CD14-positive monocyte (primary cell): ENCODE measurements around the gene OPN3. TPM values are rescaled to one million over a fixed set of nuclear protein-coding genes. Genes with fewer than 3 reads are reported as not detected.

ENCODE experiments used
- DNase-seq, 3 donors: peaks; one replicate each; pipeline ENCODE4 v3.0.0-alpha.2; 2011 to 2022
- H2AFZ ChIP-seq: 2 replicates; pipeline ENCODE4 v1.6.0; 2012; ENCODE audit warnings: mild to moderate bottlenecking, low read depth, low read length, inconsistent platforms; ENCODE audit not compliant: insufficient read depth, poor library complexity, severe bottlenecking
- H3K27ac ChIP-seq, 2 donors: 1 replicate in 1 of 2; 2 replicates in 1 of 2; pipeline ENCODE4 v1.5.1; 2012 to 2013; ENCODE audit warnings: low read length in 2 of 2, control low read depth in 1 of 2, inconsistent platforms in 1 of 2, low read depth in 1 of 2, mild to moderate bottlenecking in 1 of 2
- H3K27me3 ChIP-seq, 2 donors: one replicate each; pipeline versions ENCODE4 v1.6.0 to v1.6.1; 2011 to 2013; ENCODE audit warnings: low read length in 2 of 2; ENCODE audit not compliant: control insufficient read depth in 2 of 2, insufficient read depth in 2 of 2
- H3K36me3 ChIP-seq, 2 donors: replicated peaks in 1 of 2; 1 replicate in 1 of 2; 2 replicates in 1 of 2; pipeline versions ENCODE4 v1.5.1 to v1.6.1; 2012 to 2013; ENCODE audit warnings: low read length in 2 of 2, control low read depth in 1 of 2, inconsistent platforms in 1 of 2, mild to moderate bottlenecking in 1 of 2; ENCODE audit not compliant: insufficient read depth in 2 of 2, control insufficient read depth in 1 of 2
- H3K4me1 ChIP-seq, 2 donors: 1 replicate in 1 of 2; 2 replicates in 1 of 2; pipeline versions ENCODE4 v1.5.1 to v1.6.1; 2012 to 2013; ENCODE audit warnings: low read length in 2 of 2, control low read depth in 1 of 2, inconsistent platforms in 1 of 2, mild to moderate bottlenecking in 1 of 2, moderate library complexity in 1 of 2; ENCODE audit not compliant: insufficient read depth in 2 of 2, control insufficient read depth in 1 of 2
- H3K4me2 ChIP-seq: replicated peaks from 2 replicates; pipeline ENCODE3; 2012; ENCODE audit warnings: low read length, moderate library complexity, mild to moderate bottlenecking; ENCODE audit not compliant: poor library complexity, severe bottlenecking; ENCODE audit errors: extremely low read depth
- H3K4me3 ChIP-seq, 3 experiments: fragments of 200-600 bp in 1 of 3; sonication (generic) in 1 of 3; replicated peaks in 1 of 3; 1 replicate in 2 of 3; 2 replicates in 1 of 3; pipeline ENCODE4 v1.5.1; 2011 to 2013; ENCODE audit warnings: low read length in 3 of 3, mild to moderate bottlenecking in 3 of 3, control low read depth in 2 of 3, low read depth in 2 of 3, inconsistent platforms in 1 of 3, moderate library complexity in 1 of 3
- H3K79me2 ChIP-seq: 2 replicates; pipeline ENCODE4 v1.6.0; 2012; ENCODE audit warnings: mild to moderate bottlenecking, control low read depth, inconsistent platforms, low read length, moderate library complexity; ENCODE audit not compliant: insufficient read depth
- H3K9ac ChIP-seq: 2 replicates; pipeline ENCODE4 v1.6.0; 2017; ENCODE audit warnings: low read length, mild to moderate bottlenecking; ENCODE audit not compliant: insufficient read depth, poor library complexity, severe bottlenecking
- H3K9me3 ChIP-seq, 2 donors: replicated peaks in 1 of 2; 1 replicate in 1 of 2; 2 replicates in 1 of 2; pipeline versions ENCODE4 v1.5.1 to v1.6.1; 2012 to 2013; ENCODE audit warnings: low read length in 2 of 2, control low read depth in 1 of 2; ENCODE audit not compliant: control insufficient read depth in 1 of 2, insufficient read depth in 1 of 2
- H4K20me1 ChIP-seq: 2 replicates; pipeline ENCODE4 v1.6.0; 2012; ENCODE audit warnings: mild to moderate bottlenecking, low read length, control low read depth, moderate library complexity; ENCODE audit not compliant: insufficient read depth
- H3K27ac Mint-ChIP-seq, 7 donors: one replicate each; pipeline ENCODE4 v1.8.0; 2020; ENCODE audit warnings: mild to moderate bottlenecking in 7 of 7, mixed read lengths in 7 of 7, moderate library complexity in 6 of 7, inconsistent platforms in 2 of 7
- H3K27me3 Mint-ChIP-seq, 3 donors: one replicate each; pipeline ENCODE4 v1.8.0; 2021 to 2022; ENCODE audit warnings: low read depth in 3 of 3, mild to moderate bottlenecking in 3 of 3, mixed read lengths in 3 of 3, moderate library complexity in 3 of 3, inconsistent platforms in 1 of 3
- H3K36me3 Mint-ChIP-seq, 2 donors: one replicate each; pipeline ENCODE4 v1.8.0; 2020; ENCODE audit warnings: mixed read lengths in 2 of 2, inconsistent platforms in 1 of 2, mild to moderate bottlenecking in 1 of 2
- H3K4me1 Mint-ChIP-seq: one replicate; pipeline ENCODE4 v1.8.0; 2020; ENCODE audit warnings: mild to moderate bottlenecking, mixed read lengths
- H3K4me3 Mint-ChIP-seq, 2 donors: one replicate each; pipeline ENCODE4 v1.8.0; 2020; ENCODE audit warnings: mild to moderate bottlenecking in 2 of 2, mixed read lengths in 2 of 2, moderate library complexity in 1 of 2
- H3K9me3 Mint-ChIP-seq, 7 donors: one replicate each; pipeline ENCODE4 v1.8.0; 2020 to 2022; ENCODE audit warnings: mixed read lengths in 7 of 7, mild to moderate bottlenecking in 6 of 7, moderate library complexity in 6 of 7, inconsistent platforms in 2 of 7
- CTCF ChIP-seq: fragments of 200-600 bp; IDR thresholded peaks from one replicate; pipeline ENCODE4 v1.8.0; 2022; ENCODE audit warnings: antibody characterized with exemption, mild to moderate bottlenecking
- WGBS: methylation state at CpG from one replicate; pipeline ENCODE4 v1.1.5; 2013; ENCODE audit warnings: missing lambda C conversion rate; ENCODE audit not compliant: insufficient coverage; 5-methylcytosine and 5-hydroxymethylcytosine counted together
- intact Hi-C, 2 donors: fragments of 100-400 bp; cut with micrococcal nuclease; formaldehyde crosslinking; loops; one replicate each; pipeline versions ENCODE4 v1.15.0 to v1.15.1; 2023
- polyA plus RNA-seq, 3 donors: library from polyadenylated mRNA; depleted of rRNA in 1 of 3; unstranded in 2 of 3; stranded (reverse) in 1 of 3; fragments of 300-500 nt in 2 of 3; fragments of >200 nt in 1 of 3; fragmentation: Illumina TruSeq in 2 of 3; gene quantifications; 1 replicate in 2 of 3; 2 replicates in 1 of 3; pipeline ENCODE4 v1.2.3, GENCODE V29; 2012 to 2021

The OPN3 gene
- polyA plus RNA-seq, 3 donors, result 14.5 to 56.1 (median 55.2) TPM

GRCh38 chr1:241646201-241646600 lies 6.0 kb upstream of the OPN3 start:
- no peaks in the 10 kb centered on the region for H3K36me3 ChIP-seq
- peaks cover 6 to 11% (median 7%) of the 10 kb centered on the region in 3 donors for H3K27me3 Mint-ChIP-seq
- H3K79me2 ChIP-seq, result no peaks in the 10 kb centered on the region
- no peak overlapping the region for H3K4me3 ChIP-seq
- intact Hi-C loops, result loop anchor here in 1 of 2 donors (10.0 kb wide), 1 partner anchor 199 kb away; the partner anchor contains the start of gene EXO1
- H4K20me1 ChIP-seq, result no peaks in the 10 kb centered on the region
- no peak overlapping the region for H2AFZ ChIP-seq
- peaks cover 0 to under 1% of the 10 kb centered on the region in 2 donors for H3K4me1 ChIP-seq
- peaks cover 0 to 12% (median 2%) of the 10 kb centered on the region in 7 donors for H3K9me3 Mint-ChIP-seq
- H3K9me3 ChIP-seq, result no peaks in the 10 kb centered on the region
- no peak overlapping the region for H3K9ac ChIP-seq
- H3K4me3 Mint-ChIP-seq, result no peak overlapping the region
- no peak for TF ChIP-seq CTCF
- no peak overlapping the region for H3K27ac Mint-ChIP-seq
- H3K27me3 ChIP-seq, result no peaks in the 10 kb centered on the region
- no peak overlapping the region for H3K4me2 ChIP-seq
- no peak for DNase-seq
- H3K36me3 Mint-ChIP-seq, result no peaks in the 10 kb centered on the region
- H3K27ac ChIP-seq, result no peak overlapping the region
- 90% methylated on average over 2 of the region's 7 CpGs for WGBS
- peaks cover 4% of the 10 kb centered on the region for H3K4me1 Mint-ChIP-seq

- H3K36me3 Mint-ChIP-seq, result no peaks in the 10 kb centered on the region
- peaks cover 12% of the 10 kb centered on the region for H3K4me1 Mint-ChIP-seq
- Histone ChIP-seq H3K9ac (no peak overlapping the region), H3K36me3 (no peaks in the 10 kb centered on the region), H3K27ac (no peak overlapping the region), H3K4me2 (no peak overlapping the region), H4K20me1 (no peaks in the 10 kb centered on the region), H3K27me3 (no peaks in the 10 kb centered on the region), H3K79me2 (no peaks in the 10 kb centered on the region), H3K4me3 (no peak overlapping the region), H3K9me3 (no peaks in the 10 kb centered on the region), H2AFZ (no peak overlapping the region), H3K4me1 (peaks cover 8% of the 10 kb centered on the region in 2 donors)
- peaks cover 3 to 9% (median 4%) of the 10 kb centered on the region in 3 donors for H3K27me3 Mint-ChIP-seq
- no peak for DNase-seq
- no CpG with 5 or more reads among the region's 4 CpGs for WGBS
- H3K4me3 Mint-ChIP-seq, result no peak overlapping the region
- intact Hi-C loops, result loop anchor here in 1 of 2 donors (10.0 kb wide), 1 partner anchor 200 kb away; the partner anchor contains the start of gene EXO1
- no peak overlapping the region for H3K27ac Mint-ChIP-seq
- no peak for TF ChIP-seq CTCF
- peaks cover 0 to 9% (median 2%) of the 10 kb centered on the region in 7 donors for H3K9me3 Mint-ChIP-seq
Observed at GRCh38 chr1:241645199-241645598, 5.0 kb upstream of the OPN3 start.
